Inferior parietal cortex (tissue), 1 donor: ENCODE data around the gene LRRC14B.

Experiments used
- DNase-seq: peaks from one replicate; pipeline ENCODE4 v3.0.0-alpha.2; 2016; ENCODE audit errors: extremely low spot score

LRRC14B gene

GRCh38 chr5:192691-192969 is 1.3 kb downstream of the LRRC14B start:
- no peak for DNase-seq

- no peak for DNase-seq
These were observed 1.9 kb downstream of the LRRC14B start for GRCh38 chr5:192970-193831.

- DNase-seq: no peak
These were observed 2.8 kb downstream of the LRRC14B start for GRCh38 chr5:194102-194501.

GRCh38 chr5:194603-195209 is 3.4 kb downstream of the LRRC14B start:
- DNase-seq: no peak

GRCh38 chr5:195401-196160 is 4.3 kb downstream of the LRRC14B start:
- DNase-seq: no peak

GRCh38 chr5:196350-196749 is 5.1 kb downstream of the LRRC14B start:
- DNase-seq: no peak

- peak; percentile 25 for DNase-seq
These were observed 5.7 kb downstream of the LRRC14B start for GRCh38 chr5:197031-197430.

GRCh38 chr5:197892-198489 is 6.7 kb downstream of the LRRC14B start:
- no peak for DNase-seq

- DNase-seq: no peak
These were observed 7.4 kb downstream of the LRRC14B start for GRCh38 chr5:198516-199196.

- DNase-seq: no peak
These were observed 8.1 kb downstream of the LRRC14B start for GRCh38 chr5:199197-199949.

GRCh38 chr5:199950-200645 is 8.8 kb downstream of the LRRC14B start:
- DNase-seq: no peak

GRCh38 chr5:200985-201384 is 9.7 kb downstream of the LRRC14B start:
- DNase-seq: no peak

GRCh38 chr5:201672-202071 is 10.4 kb downstream of the LRRC14B start:
- DNase-seq: no peak

- DNase-seq: no peak
These were observed 12.1 kb downstream of the LRRC14B start for GRCh38 chr5:203246-203930.

- no peak for DNase-seq
These were observed 12.7 kb downstream of the LRRC14B start for GRCh38 chr5:204001-204400.

- DNase-seq: no peak
These were observed 13.2 kb downstream of the LRRC14B start for GRCh38 chr5:204462-204861.

- no peak for DNase-seq
These were observed 13.8 kb downstream of the LRRC14B start for GRCh38 chr5:204966-205670.

- no peak for DNase-seq
These were observed 15.1 kb downstream of the LRRC14B start for GRCh38 chr5:206406-206805.

GRCh38 chr5:206927-207536 is 15.7 kb downstream of the LRRC14B start:
- no peak for DNase-seq
